Lung (tissue), 12 donors: ENCODE data around the gene MAP3K20. TPM values are rescaled to one million over a fixed set of nuclear protein-coding genes. Genes with fewer than 3 reads are reported as not detected.
"Not testable (repeated sequence)": the region's sequence is repeated elsewhere in the genome, so short reads cannot be mapped to it uniquely, and the experiment has no call there.

Experiments
- ATAC-seq: fragments of 200-7000 bp; cut with Tn5 transposase; one replicate; pipeline ENCODE4 v1.9.1; 2020; ENCODE audit warnings: moderate number of reproducible peaks; ENCODE audit not compliant: insufficient read depth, low FRiP score
- DNase-seq, 3 donors: peaks; one replicate each; pipeline ENCODE4 v3.0.0-alpha.2; 2013 to 2017
- H3K27ac ChIP-seq, 2 donors: one replicate each; pipeline ENCODE4 v1.5.1; 2013; ENCODE audit warnings: mild to moderate bottlenecking in 2 of 2, moderate library complexity in 2 of 2, control low read depth in 1 of 2, inconsistent platforms in 1 of 2, low read depth in 1 of 2, low read length in 1 of 2
- H3K27me3 ChIP-seq, 3 donors: one replicate each; pipeline ENCODE4 v1.5.1; 2013; ENCODE audit warnings: low read length in 2 of 3; ENCODE audit not compliant: control insufficient read depth in 3 of 3, insufficient read depth in 3 of 3
- H3K36me3 ChIP-seq, 4 donors: one replicate each; pipeline ENCODE4 v1.5.1; 2013; ENCODE audit warnings: low read length in 4 of 4, mild to moderate bottlenecking in 1 of 4, moderate library complexity in 1 of 4; ENCODE audit not compliant: control insufficient read depth in 4 of 4, insufficient read depth in 4 of 4
- H3K4me1 ChIP-seq, 5 donors: one replicate each; pipeline ENCODE4 v1.5.1; 2013; ENCODE audit warnings: low read length in 5 of 5, mild to moderate bottlenecking in 2 of 5, moderate library complexity in 1 of 5; ENCODE audit not compliant: control insufficient read depth in 5 of 5, insufficient read depth in 5 of 5
- H3K4me3 ChIP-seq: one replicate; pipeline ENCODE4 v1.5.1; 2013; ENCODE audit warnings: mild to moderate bottlenecking, control low read depth, moderate library complexity
- H3K9ac ChIP-seq, 2 donors: one replicate each; pipeline ENCODE4 v1.5.1; 2013; ENCODE audit warnings: low read length in 2 of 2, control low read depth in 1 of 2; ENCODE audit not compliant: insufficient read depth in 1 of 2
- H3K9me3 ChIP-seq, 4 donors: one replicate each; pipeline ENCODE4 v1.5.1; 2013; ENCODE audit warnings: low read length in 3 of 4, mild to moderate bottlenecking in 1 of 4, moderate library complexity in 1 of 4; ENCODE audit not compliant: control insufficient read depth in 4 of 4, insufficient read depth in 3 of 4
- whole genome bisulfite sequencing, 2 donors: extraction: QIAGEN DNeasy Blood & Tissue Kit; methylation state at CpG; one replicate each; pipeline ENCODE4 v1.1.7; 2013; 5-methylcytosine and 5-hydroxymethylcytosine counted together
- polyA plus RNA-seq, 2 donors: library from polyadenylated mRNA; stranded (reverse); fragments of 200-250 nt; gene quantifications; one replicate each; pipeline ENCODE4 v1.2.1, GENCODE V29; 2013
- total RNA-seq, 2 donors: library from RNA; depleted of rRNA in 1 of 2; stranded (reverse); fragments of >200 nt in 1 of 2; gene quantifications; one replicate each; pipeline ENCODE4 v1.2.1, GENCODE V29; 2014 to 2021
- TF ChIP-seq, protein P1 (sequence below): IDR thresholded peaks from 2 replicates; pipeline ENCODE4 v1.5.1; 2012; ENCODE audit warnings: mild to moderate bottlenecking; ENCODE audit errors: control extremely low read depth, extremely low read depth
- donor health status: control.
- donor health status: control.
- donor health status: Bipolar disorder and iron deficiency.
- donor health status: healthy.
- donor health status: DM: yes; HTN: yes; CAD: no.

Gene MAP3K20
- total and polyA plus RNA-seq, 4 donors: 13.4 to 71.6 (median 31.6) TPM

DNA sequence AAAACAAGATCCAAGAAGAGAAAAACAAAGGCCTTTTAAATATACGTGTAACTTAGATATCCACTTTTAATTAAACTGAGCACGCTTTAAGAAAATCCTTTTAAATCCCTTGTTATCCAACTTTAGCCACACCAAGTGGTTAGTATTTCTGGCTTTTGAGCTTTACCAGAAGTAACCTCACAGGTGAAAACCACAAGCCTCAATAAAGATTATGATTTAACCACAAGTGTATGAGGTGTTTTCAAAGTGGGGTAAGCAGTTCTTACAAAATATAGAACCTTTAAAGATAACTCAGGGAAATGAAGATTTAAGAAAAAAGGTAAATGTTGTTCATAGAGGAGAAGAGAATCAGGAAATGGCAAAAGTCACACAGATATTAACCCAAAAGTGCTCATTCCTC lies 220.6 kb downstream of the MAP3K20 start:
- 92 to 96% methylated on average over 2 of the region's 2 CpGs for WGBS, 2 donors
- H3K4me1 ChIP-seq: no peaks in the 10 kb centered on the region
- no peak for ATAC-seq

DNA sequence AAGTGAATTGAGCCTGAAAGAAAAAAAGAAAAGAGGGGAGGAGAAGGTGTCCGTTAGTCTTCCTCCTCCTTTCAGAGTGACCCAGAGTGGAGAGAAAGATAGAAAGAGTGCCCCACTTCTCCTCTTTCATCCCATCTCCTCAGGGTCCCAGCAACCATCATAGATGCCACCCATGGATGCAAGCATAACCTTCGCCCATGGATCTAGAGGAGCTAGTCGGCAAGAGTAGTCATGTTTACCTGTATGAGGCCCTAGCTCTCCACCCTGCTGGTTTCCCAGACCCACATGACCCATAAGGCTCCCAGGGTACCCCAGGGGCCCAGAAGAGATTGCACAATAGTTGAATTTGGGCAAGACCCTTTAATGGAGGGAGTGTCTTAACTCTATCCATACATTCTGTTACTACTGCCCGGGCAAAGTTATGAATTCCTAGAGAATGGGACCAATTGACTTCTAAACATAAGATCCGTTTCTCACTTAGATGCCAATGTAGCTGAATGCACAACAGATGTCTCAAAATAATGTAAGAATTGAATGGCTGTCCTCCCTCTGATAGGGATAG lies 223.0 kb downstream of the MAP3K20 start:
- 95 to 98% methylated on average over 5 of the region's 5 CpGs for WGBS, 2 donors
- no peaks in the 10 kb centered on the region for H3K27me3 ChIP-seq
- ATAC-seq (no peak), DNase-seq (no peak)
- no peak overlapping the region for H3K4me3 ChIP-seq
- H3K9me3 ChIP-seq: peaks cover 0 to 22% (median 5%) of the 10 kb centered on the region in 4 donors
- TF ChIP-seq, protein P1, sequence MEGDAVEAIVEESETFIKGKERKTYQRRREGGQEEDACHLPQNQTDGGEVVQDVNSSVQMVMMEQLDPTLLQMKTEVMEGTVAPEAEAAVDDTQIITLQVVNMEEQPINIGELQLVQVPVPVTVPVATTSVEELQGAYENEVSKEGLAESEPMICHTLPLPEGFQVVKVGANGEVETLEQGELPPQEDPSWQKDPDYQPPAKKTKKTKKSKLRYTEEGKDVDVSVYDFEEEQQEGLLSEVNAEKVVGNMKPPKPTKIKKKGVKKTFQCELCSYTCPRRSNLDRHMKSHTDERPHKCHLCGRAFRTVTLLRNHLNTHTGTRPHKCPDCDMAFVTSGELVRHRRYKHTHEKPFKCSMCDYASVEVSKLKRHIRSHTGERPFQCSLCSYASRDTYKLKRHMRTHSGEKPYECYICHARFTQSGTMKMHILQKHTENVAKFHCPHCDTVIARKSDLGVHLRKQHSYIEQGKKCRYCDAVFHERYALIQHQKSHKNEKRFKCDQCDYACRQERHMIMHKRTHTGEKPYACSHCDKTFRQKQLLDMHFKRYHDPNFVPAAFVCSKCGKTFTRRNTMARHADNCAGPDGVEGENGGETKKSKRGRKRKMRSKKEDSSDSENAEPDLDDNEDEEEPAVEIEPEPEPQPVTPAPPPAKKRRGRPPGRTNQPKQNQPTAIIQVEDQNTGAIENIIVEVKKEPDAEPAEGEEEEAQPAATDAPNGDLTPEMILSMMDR: no peak
- no peak overlapping the region for H3K27ac ChIP-seq
- no peak overlapping the region for H3K9ac ChIP-seq
- H3K4me1 ChIP-seq: no peaks in the 10 kb centered on the region
- no peaks in the 10 kb centered on the region for H3K36me3 ChIP-seq

More for the DNA sequence above, 220.6 kb downstream of the MAP3K20 start:
- Histone ChIP-seq H3K9ac (no peak overlapping the region), H3K4me3 (no peak overlapping the region), H3K27ac (no peak overlapping the region), H3K36me3 (no peaks in the 10 kb centered on the region), H3K9me3 (peaks cover 0 to 26% (median 5%) of the 10 kb centered on the region in 4 donors), H3K27me3 (no peaks in the 10 kb centered on the region)
- TF ChIP-seq, protein P1: no peak
- DNase-seq: no peak

DNA sequence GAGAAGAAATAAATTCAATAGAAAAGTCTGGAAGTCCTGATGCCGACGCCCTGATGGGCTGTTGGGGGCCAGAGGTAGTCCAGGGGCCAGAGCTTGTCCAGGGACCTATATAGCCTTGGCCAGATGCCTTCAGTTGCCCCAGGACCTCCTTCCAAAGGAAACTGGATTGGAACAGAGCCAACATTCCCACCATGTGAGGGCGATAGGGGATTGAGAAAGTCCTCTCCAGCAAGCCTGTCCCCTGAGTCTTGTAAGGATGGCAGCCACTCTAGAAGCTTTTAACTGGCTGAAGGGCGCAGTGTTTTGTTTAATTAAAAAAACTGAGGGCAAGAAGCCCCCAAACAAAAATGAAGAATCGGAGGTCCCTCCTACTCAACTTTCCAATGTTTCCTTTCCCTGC lies 224.1 kb downstream of the MAP3K20 start:
- Histone ChIP-seq H3K9me3 (peaks cover 0 to 22% (median 5%) of the 10 kb centered on the region in 4 donors), H3K4me3 (no peak overlapping the region), H3K36me3 (no peaks in the 10 kb centered on the region), H3K27ac (no peak overlapping the region), H3K9ac (no peak overlapping the region), H3K27me3 (no peaks in the 10 kb centered on the region), H3K4me1 (no peaks in the 10 kb centered on the region)
- TF ChIP-seq, protein P1: no peak
- DNase-seq: no peak
- 92 to 98% methylated on average over 5 of the region's 5 CpGs for WGBS, 2 donors
- no peak for ATAC-seq

DNA sequence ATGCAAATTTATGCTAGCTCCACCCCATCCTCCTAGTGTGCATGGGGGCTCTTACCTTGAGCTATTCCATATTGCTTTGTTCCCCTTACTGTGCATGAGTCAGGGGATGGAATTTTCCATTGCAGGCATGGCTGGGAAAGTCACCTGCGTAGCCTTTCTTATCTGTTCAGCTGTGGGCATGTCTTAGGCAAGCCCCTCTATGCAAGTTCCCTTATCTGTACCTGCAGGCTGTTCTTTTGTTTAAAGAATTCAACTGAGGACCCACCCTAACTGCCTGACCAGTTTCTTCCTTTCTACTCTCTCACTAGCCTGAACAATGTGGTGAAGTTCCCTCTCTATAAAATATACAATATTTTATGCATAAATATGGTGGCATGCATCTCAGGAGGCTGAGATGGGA lies 224.8 kb downstream of the MAP3K20 start:
- no peak for DNase-seq
- no peaks in the 10 kb centered on the region for H3K36me3 ChIP-seq
- H3K4me3 ChIP-seq: no peak overlapping the region
- H3K27me3 ChIP-seq: no peaks in the 10 kb centered on the region
- H3K9ac ChIP-seq: no peak overlapping the region
- WGBS, 2 donors: 92 to 93% methylated on average over 1 of the region's 1 CpG
- TF ChIP-seq, protein P1: no peak
- ATAC-seq: no peak
- peaks cover 0 to 22% (median 5%) of the 10 kb centered on the region in 4 donors for H3K9me3 ChIP-seq
- no peaks in the 10 kb centered on the region for H3K4me1 ChIP-seq
- H3K27ac ChIP-seq: no peak overlapping the region

DNA sequence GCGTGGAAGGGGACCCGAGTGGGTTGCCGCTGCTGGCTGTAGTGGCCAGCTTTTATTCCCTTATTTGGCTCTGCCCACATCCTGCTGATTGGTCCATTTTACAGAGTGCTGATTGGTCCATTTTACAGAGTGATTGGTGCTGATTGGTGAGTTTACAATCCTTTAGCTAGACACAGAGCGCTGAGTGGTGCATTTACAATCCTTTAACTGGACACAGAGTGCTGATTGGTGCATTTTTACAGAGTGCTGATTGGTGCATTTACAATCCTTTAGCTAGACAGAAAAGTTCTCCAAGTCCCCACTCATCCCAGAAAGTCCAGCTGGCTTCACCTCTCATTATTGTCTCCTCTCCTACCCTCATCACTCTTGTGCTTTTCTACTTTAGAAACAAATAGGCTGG lies 225.9 kb downstream of the MAP3K20 start:
- not testable (repeated sequence) for H3K9ac ChIP-seq, ATAC-seq, H3K27ac ChIP-seq, H3K27me3 ChIP-seq, H3K36me3 ChIP-seq, H3K4me1 ChIP-seq, DNase-seq, H3K4me3 ChIP-seq
- WGBS, 2 donors: 94 to 97% methylated on average over 4 of the region's 4 CpGs
- H3K9me3 ChIP-seq: peaks cover 0 to 22% (median 5%) of the 10 kb centered on the region in 4 donors
